Kidney (tissue), 14 donors: ENCODE results near the gene MOK. TPM values are rescaled to one million over a fixed set of nuclear protein-coding genes. Genes with fewer than 3 reads are reported as not detected.

Experiments
- DNase-seq, 5 donors: peaks; one replicate each; pipeline ENCODE4 v3.0.0-alpha.2; 2013 to 2020
- FAIRE-seq: peaks from 2 replicates; lab custom pipeline; 2012; peaks lifted over from hg19 to GRCh38; lab: Jason Lieb, UNC
- H3K27ac ChIP-seq, 2 donors: one replicate each; pipeline ENCODE4 v1.7.0; 2013; ENCODE audit warnings: low read depth in 2 of 2, low read length in 2 of 2, inconsistent platforms in 1 of 2
- H3K27me3 ChIP-seq: one replicate; pipeline ENCODE4 v1.7.1; 2013; ENCODE audit warnings: low read length, inconsistent platforms; ENCODE audit not compliant: control insufficient read depth, insufficient read depth
- H3K36me3 ChIP-seq, 3 donors: one replicate each; pipeline versions ENCODE4 v1.7.0 to v1.7.1; 2013; ENCODE audit warnings: low read length in 3 of 3, control low read depth in 1 of 3, inconsistent platforms in 1 of 3; ENCODE audit not compliant: insufficient read depth in 3 of 3, control insufficient read depth in 2 of 3
- H3K4me1 ChIP-seq, 3 donors: one replicate each; pipeline versions ENCODE4 v1.7.0 to v1.7.1; 2013; ENCODE audit warnings: low read length in 3 of 3, inconsistent platforms in 1 of 3, low read depth in 1 of 3; ENCODE audit not compliant: control insufficient read depth in 2 of 3, insufficient read depth in 2 of 3
- H3K4me3 ChIP-seq, 3 donors: one replicate each; pipeline versions ENCODE4 v1.7.0 to v1.8.1; 2013; ENCODE audit warnings: low read length in 3 of 3, control low read depth in 1 of 3, inconsistent platforms in 1 of 3
- H3K9ac ChIP-seq, 3 donors: one replicate each; pipeline versions ENCODE4 v1.7.0 to v1.7.1; 2013; ENCODE audit warnings: low read length in 3 of 3, control low read depth in 1 of 3, inconsistent platforms in 1 of 3
- H3K9me3 ChIP-seq, 3 donors: one replicate each; pipeline versions ENCODE4 v1.7.0 to v1.7.1; 2013; ENCODE audit warnings: low read length in 3 of 3, control low read depth in 1 of 3, inconsistent platforms in 1 of 3; ENCODE audit not compliant: control insufficient read depth in 2 of 3, insufficient read depth in 1 of 3
- CTCF ChIP-seq: IDR thresholded peaks from 3 replicates; pipeline ENCODE4 v1.5.1; 2012; ENCODE audit warnings: mild to moderate bottlenecking, moderate library complexity, borderline replicate concordance; ENCODE audit not compliant: insufficient read depth; ENCODE audit errors: extremely low read depth
- intact Hi-C: fragments of 100-400 bp; cut with DNase I; formaldehyde crosslinking; loops from one replicate; pipeline ENCODE4 v1.11.1; 2022
- polyA plus RNA-seq: library from polyadenylated mRNA; stranded (reverse); fragments of 350-450 nt; fragmentation: Illumina TruSeq; extraction: RNeasy Lipid Tissue Mini Kit (QIAGEN cat#74804); gene quantifications from one replicate; pipeline ENCODE4 v1.2.3, GENCODE V29; 2014; ENCODE audit warnings: low read depth, low replicate concordance; ENCODE audit not compliant: insufficient read depth
- total RNA-seq: library from RNA; stranded (reverse); fragmentation: NEBNext Ultra II Directional; extraction: Animal tissue kit (Norgen Biotek cat#: 25700); gene quantifications from one replicate; pipeline ENCODE4 v1.2.1, GENCODE V29; 2021
- donor health status: control.
- donor health status: control.
- donor health status: control.
- donor health status: control.
- donor health status: control.
- donor health status: DM: yes; HTN: yes; CAD: no.
- donor health status: Normal renal cell carcinoma (clear cell type).

The MOK gene
- total and polyA plus RNA-seq, 2 donors from 2014 or later = 20.4 to 32.7 TPM

GRCh38 chr14:102197317-102197853 lies 107.6 kb downstream of the MOK start:
- intact Hi-C loops = no loop called here
- Histone ChIP-seq H3K9ac (no peak overlapping the region), H3K4me3 (no peak overlapping the region), H3K27me3 (no peaks in the 10 kb centered on the region), H3K27ac (no peak overlapping the region), H3K4me1 (peaks cover 0 to 2% (median 0%) of the 10 kb centered on the region in 3 donors), H3K9me3 (no peaks in the 10 kb centered on the region), H3K36me3 (peaks cover 0 to 21% (median 4%) of the 10 kb centered on the region in 3 donors)
- no peak for FAIRE-seq
- no peak for TF ChIP-seq CTCF
- peak in 2 of 5 donors; percentile 70 to 76 for DNase-seq

- TF ChIP-seq CTCF = no peak
- H3K4me1 ChIP-seq = peaks cover 0 to 2% (median 0%) of the 10 kb centered on the region in 3 donors
- H3K27ac ChIP-seq = no peak overlapping the region
- FAIRE-seq (no peak), DNase-seq (no peak)
- intact Hi-C loops = no loop called here
- H3K36me3 ChIP-seq = peaks cover 0 to 21% (median 4%) of the 10 kb centered on the region in 3 donors
- H3K9me3 ChIP-seq = no peaks in the 10 kb centered on the region
- H3K27me3 ChIP-seq = no peaks in the 10 kb centered on the region
- H3K9ac ChIP-seq = no peak overlapping the region
- no peak overlapping the region for H3K4me3 ChIP-seq
Observed at GRCh38 chr14:102196902-102197230, 108.1 kb downstream of the MOK start.

DNA sequence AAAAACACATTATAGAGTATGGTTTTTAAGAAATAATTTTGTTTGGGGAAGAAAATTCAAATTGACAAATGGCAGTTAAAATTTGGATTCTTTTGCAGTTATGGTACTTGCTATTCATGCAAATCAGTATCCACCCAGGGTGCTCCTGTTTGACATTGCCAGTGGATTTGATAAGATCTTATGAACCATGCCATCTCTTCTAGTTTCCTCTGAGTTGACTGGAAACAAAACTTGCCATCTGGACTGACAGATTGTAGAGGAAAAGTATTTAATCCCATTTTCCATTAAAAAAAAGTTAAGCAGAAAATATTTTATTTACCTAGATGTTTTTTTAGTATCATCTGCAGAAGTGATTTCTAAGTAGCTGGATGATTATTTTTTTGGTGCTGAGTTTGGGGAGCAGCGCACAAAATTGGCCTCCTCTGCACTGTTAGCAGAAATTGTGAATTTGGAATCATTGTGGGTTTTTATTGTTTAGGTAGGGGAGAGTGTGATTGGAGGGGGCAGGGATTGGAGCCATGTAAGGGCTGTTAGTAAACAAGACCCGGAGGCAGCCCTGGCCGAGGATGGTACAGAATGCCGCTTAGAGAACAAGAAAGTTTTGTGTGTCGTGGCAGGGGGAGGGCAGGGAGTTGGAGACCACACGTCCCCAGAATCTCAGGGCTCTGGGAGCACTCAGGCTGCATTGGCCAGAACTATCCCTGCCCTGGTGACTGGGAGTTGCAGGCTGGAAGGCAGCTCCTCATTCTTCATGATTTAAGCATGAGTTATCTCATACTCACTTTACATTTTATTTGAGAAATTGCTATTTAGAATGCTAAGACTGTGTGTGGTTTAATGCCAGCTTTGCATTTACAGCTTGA lies 108.7 kb downstream of the MOK start:
- intact Hi-C loops = no loop called here
- no peaks in the 10 kb centered on the region for H3K27me3 ChIP-seq
- no peak overlapping the region for H3K9ac ChIP-seq
- H3K4me3 ChIP-seq = no peak overlapping the region
- no peaks in the 10 kb centered on the region for H3K9me3 ChIP-seq
- FAIRE-seq (no peak), DNase-seq (peak in 1 of 5 donors; percentile 49)
- TF ChIP-seq CTCF = no peak
- peaks cover 0 to 2% (median 2%) of the 10 kb centered on the region in 3 donors for H3K4me1 ChIP-seq
- no peak overlapping the region for H3K27ac ChIP-seq
- peaks cover 0 to 21% (median 4%) of the 10 kb centered on the region in 3 donors for H3K36me3 ChIP-seq
